Measurements from ENCODE around the gene PDE8B. TPM values are rescaled to one million over a fixed set of nuclear protein-coding genes. Genes with fewer than 3 reads are reported as not detected.

PDE8B gene
- total and polyA plus RNA-seq, 4 donors, result 0.19 to 0.82 (median 0.49) TPM

DNA sequence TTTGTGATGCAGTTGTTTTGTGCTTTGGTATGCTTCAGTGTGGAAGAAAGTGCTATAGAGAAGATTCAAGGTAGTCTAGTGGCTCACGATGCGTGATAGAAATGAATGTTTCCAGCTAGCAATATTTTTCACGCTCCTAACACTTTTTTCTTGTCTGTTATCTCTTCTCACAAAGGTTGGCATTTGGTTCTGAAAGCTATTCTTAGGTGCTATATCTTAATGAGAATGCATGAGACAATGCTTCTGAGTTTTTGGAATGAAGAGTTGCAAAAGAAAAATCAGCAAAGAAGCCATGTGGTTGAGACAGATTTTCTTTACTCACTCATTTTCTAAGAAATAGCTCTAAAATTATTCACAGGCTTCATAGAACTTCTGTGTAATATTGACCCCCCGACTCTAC lies 122.6 kb downstream of the PDE8B start:
- Histone ChIP-seq H3K27ac (ENCODE audit: low read depth in 1 of 2, low read length in 2 of 2) (no peak overlapping the region), H3K9ac (ENCODE audit: low read depth in 1 of 2, low read length in 2 of 2) (no peak overlapping the region), H3K4me3 (ENCODE audit: low read depth in 1 of 3, low read length in 3 of 3) (no peak overlapping the region), H3K9me3 (ENCODE audit: control insufficient read depth in 4 of 4, low read length in 3 of 4) (no peaks in the 10 kb centered on the region), H3K4me1 (ENCODE audit: control insufficient read depth in 4 of 4, insufficient read depth in 4 of 4, low read length in 3 of 4) (no peaks in the 10 kb centered on the region), H3K27me3 (ENCODE audit: control insufficient read depth in 4 of 4, insufficient read depth in 4 of 4, low read length in 3 of 4) (no peaks in the 10 kb centered on the region), H3K36me3 (ENCODE audit: control insufficient read depth in 4 of 4, insufficient read depth in 3 of 4, low read depth in 1 of 4, low read length in 3 of 4) (no peaks in the 10 kb centered on the region)
- TF ChIP-seq FOXA1 (IDR thresholded peaks at IDR 0.05) (no peak), HNF4G (IDR thresholded peaks at IDR 0.05) (no peak), RAD21 (IDR thresholded peaks at IDR 0.05) (no peak), SP1 (IDR thresholded peaks at IDR 0.05) (no peak), JUND (IDR thresholded peaks at IDR 0.05) (no peak), YY1 (IDR thresholded peaks at IDR 0.05) (no peak), ATF3 (IDR thresholded peaks at IDR 0.05) (no peak), HNF4A (conservative IDR thresholded peaks at IDR 0.05) (no peak), NR2F2 (IDR thresholded peaks at IDR 0.05) (no peak), FOXA2 (IDR thresholded peaks at IDR 0.05) (no peak), MAX (IDR thresholded peaks at IDR 0.05) (no peak), EGR1 (IDR thresholded peaks at IDR 0.05; ENCODE audit: low read depth in 2 of 2) (no peak), TAF1 (conservative IDR thresholded peaks at IDR 0.05) (no peak)
- TF ChIP-seq, protein P1, sequence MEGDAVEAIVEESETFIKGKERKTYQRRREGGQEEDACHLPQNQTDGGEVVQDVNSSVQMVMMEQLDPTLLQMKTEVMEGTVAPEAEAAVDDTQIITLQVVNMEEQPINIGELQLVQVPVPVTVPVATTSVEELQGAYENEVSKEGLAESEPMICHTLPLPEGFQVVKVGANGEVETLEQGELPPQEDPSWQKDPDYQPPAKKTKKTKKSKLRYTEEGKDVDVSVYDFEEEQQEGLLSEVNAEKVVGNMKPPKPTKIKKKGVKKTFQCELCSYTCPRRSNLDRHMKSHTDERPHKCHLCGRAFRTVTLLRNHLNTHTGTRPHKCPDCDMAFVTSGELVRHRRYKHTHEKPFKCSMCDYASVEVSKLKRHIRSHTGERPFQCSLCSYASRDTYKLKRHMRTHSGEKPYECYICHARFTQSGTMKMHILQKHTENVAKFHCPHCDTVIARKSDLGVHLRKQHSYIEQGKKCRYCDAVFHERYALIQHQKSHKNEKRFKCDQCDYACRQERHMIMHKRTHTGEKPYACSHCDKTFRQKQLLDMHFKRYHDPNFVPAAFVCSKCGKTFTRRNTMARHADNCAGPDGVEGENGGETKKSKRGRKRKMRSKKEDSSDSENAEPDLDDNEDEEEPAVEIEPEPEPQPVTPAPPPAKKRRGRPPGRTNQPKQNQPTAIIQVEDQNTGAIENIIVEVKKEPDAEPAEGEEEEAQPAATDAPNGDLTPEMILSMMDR (IDR thresholded peaks at IDR 0.05; ENCODE audit: low read depth, low read length, missing input control), result no peak
- TF ChIP-seq, protein P2, sequence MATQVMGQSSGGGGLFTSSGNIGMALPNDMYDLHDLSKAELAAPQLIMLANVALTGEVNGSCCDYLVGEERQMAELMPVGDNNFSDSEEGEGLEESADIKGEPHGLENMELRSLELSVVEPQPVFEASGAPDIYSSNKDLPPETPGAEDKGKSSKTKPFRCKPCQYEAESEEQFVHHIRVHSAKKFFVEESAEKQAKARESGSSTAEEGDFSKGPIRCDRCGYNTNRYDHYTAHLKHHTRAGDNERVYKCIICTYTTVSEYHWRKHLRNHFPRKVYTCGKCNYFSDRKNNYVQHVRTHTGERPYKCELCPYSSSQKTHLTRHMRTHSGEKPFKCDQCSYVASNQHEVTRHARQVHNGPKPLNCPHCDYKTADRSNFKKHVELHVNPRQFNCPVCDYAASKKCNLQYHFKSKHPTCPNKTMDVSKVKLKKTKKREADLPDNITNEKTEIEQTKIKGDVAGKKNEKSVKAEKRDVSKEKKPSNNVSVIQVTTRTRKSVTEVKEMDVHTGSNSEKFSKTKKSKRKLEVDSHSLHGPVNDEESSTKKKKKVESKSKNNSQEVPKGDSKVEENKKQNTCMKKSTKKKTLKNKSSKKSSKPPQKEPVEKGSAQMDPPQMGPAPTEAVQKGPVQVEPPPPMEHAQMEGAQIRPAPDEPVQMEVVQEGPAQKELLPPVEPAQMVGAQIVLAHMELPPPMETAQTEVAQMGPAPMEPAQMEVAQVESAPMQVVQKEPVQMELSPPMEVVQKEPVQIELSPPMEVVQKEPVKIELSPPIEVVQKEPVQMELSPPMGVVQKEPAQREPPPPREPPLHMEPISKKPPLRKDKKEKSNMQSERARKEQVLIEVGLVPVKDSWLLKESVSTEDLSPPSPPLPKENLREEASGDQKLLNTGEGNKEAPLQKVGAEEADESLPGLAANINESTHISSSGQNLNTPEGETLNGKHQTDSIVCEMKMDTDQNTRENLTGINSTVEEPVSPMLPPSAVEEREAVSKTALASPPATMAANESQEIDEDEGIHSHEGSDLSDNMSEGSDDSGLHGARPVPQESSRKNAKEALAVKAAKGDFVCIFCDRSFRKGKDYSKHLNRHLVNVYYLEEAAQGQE (IDR thresholded peaks at IDR 0.05), result no peak
- DNase-seq (ENCODE audit: low spot score), result no peak
- 93% methylated on average over 4 of the region's 4 CpGs for WGBS

- WGBS, result 89% methylated on average over 5 of the region's 5 CpGs
- no peak overlapping the region for H3K9ac ChIP-seq (ENCODE audit: low read depth in 1 of 2, low read length in 2 of 2)
- no peaks in the 10 kb centered on the region for H3K4me1 ChIP-seq (ENCODE audit: control insufficient read depth in 4 of 4, insufficient read depth in 4 of 4, low read length in 3 of 4)
- H3K36me3 ChIP-seq (ENCODE audit: control insufficient read depth in 4 of 4, insufficient read depth in 3 of 4, low read depth in 1 of 4, low read length in 3 of 4), result no peaks in the 10 kb centered on the region
- H3K27ac ChIP-seq (ENCODE audit: low read depth in 1 of 2, low read length in 2 of 2), result no peak overlapping the region
- TF ChIP-seq ATF3 (IDR thresholded peaks at IDR 0.05) (no peak), YY1 (IDR thresholded peaks at IDR 0.05) (no peak)
- TF ChIP-seq, protein P1 (IDR thresholded peaks at IDR 0.05; ENCODE audit: low read depth, low read length, missing input control), result no peak
- H3K27me3 ChIP-seq (ENCODE audit: control insufficient read depth in 4 of 4, insufficient read depth in 4 of 4, low read length in 3 of 4), result no peaks in the 10 kb centered on the region
- H3K4me3 ChIP-seq (ENCODE audit: low read depth in 1 of 3, low read length in 3 of 3), result no peak overlapping the region
- H3K9me3 ChIP-seq (ENCODE audit: control insufficient read depth in 4 of 4, low read length in 3 of 4), result no peaks in the 10 kb centered on the region
- no peak for DNase-seq (ENCODE audit: low spot score)
These were observed 123.1 kb downstream of the PDE8B start for GRCh38 chr5:77333451-77334123.
